AG04450 (cell line): Measurements from ENCODE around the gene PAX2. TPM values are rescaled to one million over a fixed set of nuclear protein-coding genes. Genes with fewer than 3 reads are reported as not detected.

Experiments
- CTCF ChIA-PET: fragments of 300-600, 350-600 bp; formaldehyde crosslinking; extraction: SDS; loops from one replicate; lab custom pipeline; 2022; ENCODE audit warnings: antibody characterized with exemption, inconsistent platforms; lab: Charles Lee
- POLR2A ChIA-PET: fragments of 350-600 bp; formaldehyde crosslinking; extraction: SDS; loops from one replicate; lab custom pipeline; 2021; ENCODE audit warnings: antibody characterized with exemption, inconsistent platforms; lab: Yijun Ruan, JAX
- DNase-seq: peaks from one replicate; pipeline ENCODE4 v3.0.0-alpha.2; 2011; ENCODE audit warnings: low read depth, low spot score
- H3K27ac ChIP-seq: one replicate; pipeline ENCODE4 v1.5.1; 2012; ENCODE audit warnings: low read depth, low read length, control low read depth
- H3K27me3 ChIP-seq: one replicate; pipeline ENCODE4 v1.6.0; 2012; ENCODE audit warnings: low read length; ENCODE audit not compliant: control insufficient read depth, insufficient read depth
- H3K4me3 ChIP-seq: 2 replicates; pipeline ENCODE4 v1.5.1; 2011; ENCODE audit warnings: mild to moderate bottlenecking, low read depth, low read length, control low read depth
- H3K9me3 ChIP-seq: 2 replicates; pipeline ENCODE4 v1.5.1; 2012; ENCODE audit warnings: low read length; ENCODE audit not compliant: control insufficient read depth, insufficient read depth
- polyA plus RNA-seq: library from polyadenylated mRNA; depleted of rRNA; stranded (reverse); fragments of >200 nt; gene quantifications from 2 replicates; pipeline ENCODE4 v1.2.3, GENCODE V29; 2011
- TF ChIP-seq, protein P1 (sequence below): IDR thresholded peaks from 2 replicates; pipeline ENCODE4 v1.5.1; 2011; ENCODE audit warnings: low read depth, low read length, control low read depth, inconsistent platforms

PAX2 gene
- polyA plus RNA-seq, 1 experiment = not detected

DNA sequence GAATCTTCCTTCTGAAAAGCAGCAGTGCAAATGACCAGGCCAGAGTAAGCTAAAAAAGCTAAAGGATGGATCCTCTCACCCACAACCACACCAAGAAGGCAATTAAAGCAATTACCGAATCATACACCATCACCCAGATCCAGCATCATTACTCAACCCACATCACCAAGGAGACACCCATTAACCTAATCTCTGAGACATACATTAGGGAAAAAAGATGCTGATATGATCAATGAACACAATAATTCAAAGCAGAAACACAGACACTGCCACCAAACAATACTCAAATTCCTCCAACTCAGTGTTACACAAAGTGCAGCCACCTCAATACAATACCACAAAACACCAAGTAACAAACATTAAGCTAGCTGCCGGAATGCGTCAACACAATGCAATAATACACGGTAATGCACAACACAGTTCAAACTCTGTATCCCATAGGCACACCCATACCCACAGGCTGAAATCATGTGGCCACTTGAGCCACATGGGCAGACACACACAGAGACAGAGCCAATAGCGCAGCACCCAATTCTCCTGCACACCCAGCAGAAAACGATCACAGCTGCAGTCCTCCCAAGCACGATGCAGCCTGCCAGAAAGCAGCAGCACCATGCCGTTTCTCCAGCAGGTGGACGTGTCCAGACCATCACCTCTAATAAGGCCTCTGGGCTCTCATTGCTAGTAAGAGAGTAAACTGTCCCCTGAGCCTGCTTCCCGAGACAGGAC, 21.5 kb downstream of the PAX2 start:
- no peak for DNase-seq
- Histone ChIP-seq H3K27me3 (peaks cover 26% of the 10 kb centered on the region), H3K4me3 (no peak overlapping the region), H3K9me3 (no peaks in the 10 kb centered on the region), H3K27ac (no peak overlapping the region)
- ChIA-PET CTCF (no interaction called here), POLR2A (no interaction called here)
- TF ChIP-seq, protein P1, sequence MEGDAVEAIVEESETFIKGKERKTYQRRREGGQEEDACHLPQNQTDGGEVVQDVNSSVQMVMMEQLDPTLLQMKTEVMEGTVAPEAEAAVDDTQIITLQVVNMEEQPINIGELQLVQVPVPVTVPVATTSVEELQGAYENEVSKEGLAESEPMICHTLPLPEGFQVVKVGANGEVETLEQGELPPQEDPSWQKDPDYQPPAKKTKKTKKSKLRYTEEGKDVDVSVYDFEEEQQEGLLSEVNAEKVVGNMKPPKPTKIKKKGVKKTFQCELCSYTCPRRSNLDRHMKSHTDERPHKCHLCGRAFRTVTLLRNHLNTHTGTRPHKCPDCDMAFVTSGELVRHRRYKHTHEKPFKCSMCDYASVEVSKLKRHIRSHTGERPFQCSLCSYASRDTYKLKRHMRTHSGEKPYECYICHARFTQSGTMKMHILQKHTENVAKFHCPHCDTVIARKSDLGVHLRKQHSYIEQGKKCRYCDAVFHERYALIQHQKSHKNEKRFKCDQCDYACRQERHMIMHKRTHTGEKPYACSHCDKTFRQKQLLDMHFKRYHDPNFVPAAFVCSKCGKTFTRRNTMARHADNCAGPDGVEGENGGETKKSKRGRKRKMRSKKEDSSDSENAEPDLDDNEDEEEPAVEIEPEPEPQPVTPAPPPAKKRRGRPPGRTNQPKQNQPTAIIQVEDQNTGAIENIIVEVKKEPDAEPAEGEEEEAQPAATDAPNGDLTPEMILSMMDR = no peak

DNA sequence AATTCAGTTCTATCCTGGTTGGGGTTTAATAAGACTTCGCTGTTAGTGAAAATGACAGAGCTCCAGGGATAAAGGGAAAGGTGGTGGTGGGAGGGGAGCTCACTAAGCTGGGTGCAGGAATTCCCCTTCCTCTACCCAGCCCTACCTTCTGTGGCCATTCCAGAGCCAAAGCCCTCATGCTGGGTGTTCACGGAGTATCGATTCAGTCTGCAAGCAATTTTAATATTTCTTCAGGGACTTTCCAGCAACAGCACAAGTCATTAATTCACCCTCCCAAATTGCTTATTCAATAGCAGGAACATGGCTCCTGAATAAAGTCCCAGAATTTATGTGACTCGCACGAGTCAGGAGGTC, 22.0 kb downstream of the PAX2 start:
- ChIA-PET POLR2A (no interaction called here), CTCF (no interaction called here)
- TF ChIP-seq, protein P1 = no peak
- no peak overlapping the region for H3K4me3 ChIP-seq
- no peaks in the 10 kb centered on the region for H3K9me3 ChIP-seq
- peaks cover 23% of the 10 kb centered on the region for H3K27me3 ChIP-seq
- no peak for DNase-seq
- H3K27ac ChIP-seq = no peak overlapping the region

DNA sequence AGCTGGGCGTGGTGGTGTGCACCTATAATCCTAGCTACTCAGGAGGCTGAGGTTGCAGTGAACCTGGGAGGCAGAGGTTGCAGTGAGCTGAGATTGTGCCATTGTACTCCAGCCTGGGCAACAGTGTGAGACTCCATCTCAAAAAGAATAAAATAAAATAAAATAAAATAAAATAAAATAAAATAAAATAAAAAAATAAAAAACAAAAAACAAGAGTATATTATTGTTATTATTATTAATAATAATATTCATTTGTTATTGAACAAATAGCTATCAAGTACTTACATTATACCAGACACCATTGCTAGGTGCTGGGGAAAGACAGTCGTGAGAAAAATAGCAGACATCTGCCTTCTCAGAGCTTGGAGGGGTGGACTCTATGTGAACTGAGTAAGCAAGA, 24.1 kb downstream of the PAX2 start:
- CTCF ChIA-PET = interaction anchor here (0.6 to 1.5 kb wide), 2 partner anchors 8 to 26 kb away, joined by 3 to 6 read pairs; no protein-coding TSS in a partner anchor
- H3K27me3 ChIP-seq = peaks cover 26% of the 10 kb centered on the region
- no peak overlapping the region for H3K4me3 ChIP-seq
- H3K9me3 ChIP-seq = no peaks in the 10 kb centered on the region
- DNase-seq = no peak
- TF ChIP-seq, protein P1 = no peak
- no peak overlapping the region for H3K27ac ChIP-seq
- POLR2A ChIA-PET = no interaction called here

DNA sequence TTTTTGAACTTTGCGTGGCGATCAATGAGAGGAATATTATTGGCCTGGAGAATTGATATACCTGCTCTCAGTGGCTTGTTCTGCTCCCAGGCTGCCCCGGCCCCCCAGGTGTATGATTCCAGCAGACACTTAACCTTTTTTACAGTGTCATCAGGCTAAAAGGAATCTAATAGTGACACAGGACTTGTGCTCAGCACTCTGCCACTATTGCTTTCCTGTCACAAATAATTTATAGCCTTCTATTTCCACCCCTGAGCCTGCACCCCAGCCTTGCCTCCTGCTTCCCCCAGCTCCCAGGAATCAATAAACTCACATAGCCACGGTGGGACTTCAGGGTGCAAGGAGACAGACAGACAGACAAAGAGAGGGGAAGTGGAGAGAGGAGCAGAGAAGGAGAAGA, 28.3 kb downstream of the PAX2 start:
- Histone ChIP-seq H3K27me3 (peaks cover 33% of the 10 kb centered on the region), H3K27ac (no peak overlapping the region), H3K9me3 (no peaks in the 10 kb centered on the region), H3K4me3 (no peak overlapping the region)
- TF ChIP-seq, protein P1 = no peak
- DNase-seq = no peak
- POLR2A ChIA-PET = no interaction called here
- CTCF ChIA-PET = no interaction called here

DNA sequence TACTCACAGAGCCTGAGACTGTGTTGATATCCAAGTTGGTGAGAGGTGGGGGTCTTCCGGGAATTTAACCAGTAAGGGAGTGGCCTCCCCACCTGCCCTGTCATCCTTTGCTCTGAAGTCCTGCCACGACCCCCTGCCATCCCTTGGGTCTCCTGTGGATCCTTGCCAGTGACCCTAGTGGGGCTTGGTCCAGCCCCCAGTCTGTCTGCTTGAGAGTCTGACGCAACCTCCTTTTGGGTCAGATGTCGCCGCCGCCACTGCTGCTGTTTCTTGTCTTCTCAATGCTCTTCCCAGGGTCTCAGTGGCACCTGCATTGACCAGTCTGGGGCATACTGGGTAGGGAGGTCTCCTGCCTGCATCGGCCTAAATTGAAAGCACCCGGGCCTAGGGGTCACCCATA, 28.8 kb downstream of the PAX2 start:
- CTCF ChIA-PET = no interaction called here
- POLR2A ChIA-PET = no interaction called here
- H3K27me3 ChIP-seq = peaks cover 36% of the 10 kb centered on the region

More for the DNA sequence above, 28.8 kb downstream of the PAX2 start:
- no peak for DNase-seq
- no peak overlapping the region for H3K27ac ChIP-seq
- no peaks in the 10 kb centered on the region for H3K9me3 ChIP-seq
- TF ChIP-seq, protein P1 = no peak
- H3K4me3 ChIP-seq = no peak overlapping the region
